Measurements from ENCODE around the gene NPTX2.

NPTX2 gene

GRCh38 chr7:98657736-98658135 is 40.7 kb downstream of the NPTX2 start:
- H3K36me3 ChIP-seq (ENCODE audit: control insufficient read depth in 2 of 2, insufficient read depth in 1 of 2, low read length in 2 of 2): no peaks in the 10 kb centered on the region
- no peaks in the 10 kb centered on the region for H3K4me1 ChIP-seq (ENCODE audit: control insufficient read depth, insufficient read depth, low read length)
- no peak for TF ChIP-seq KLF8 (tag by site-specific recombination; IDR thresholded peaks at IDR 0.05)
- no peak for TF ChIP-seq ZNF433 (tag by site-specific recombination; IDR thresholded peaks at IDR 0.05; ENCODE audit: low read depth)
- TF ChIP-seq ZNF174 (tag by site-specific recombination; IDR thresholded peaks at IDR 0.05): no peak
- TF ChIP-seq KLF9 (tag by site-specific recombination; IDR thresholded peaks at IDR 0.05; ENCODE audit: low read depth): no peak
- no peak for TF ChIP-seq MEIS1 (CRISPR knock-in tag; IDR thresholded peaks at IDR 0.05; ENCODE audit: borderline replicate concordance)
- no peak for TF ChIP-seq ZNF518A (tag by site-specific recombination; conservative IDR thresholded peaks at IDR 0.05; ENCODE audit: low read depth)
- TF ChIP-seq ZNF645 (tag by site-specific recombination; IDR thresholded peaks at IDR 0.05): no peak
- TF ChIP-seq ZNF629 (tag by site-specific recombination; IDR thresholded peaks at IDR 0.05): no peak
- no peak for TF ChIP-seq PRDM10 (tag by site-specific recombination; IDR thresholded peaks at IDR 0.05)
- no peak for TF ChIP-seq ZBTB20 (tag by site-specific recombination; IDR thresholded peaks at IDR 0.05)
- no peak overlapping the region for H3K4me3 ChIP-seq (ENCODE audit: low read depth, low read length)
- POLR2A ChIA-PET: no interaction called here
- no peak overlapping the region for H3K27ac ChIP-seq (ENCODE audit: extremely low read depth, low read depth, low read length)
- no peaks in the 10 kb centered on the region for H3K9me3 ChIP-seq (ENCODE audit: control insufficient read depth, insufficient read depth, low read depth, low read length)
- CTCF ChIA-PET: no interaction called here

GRCh38 chr7:98659756-98660155 is 42.7 kb downstream of the NPTX2 start:
- POLR2A ChIA-PET: no interaction called here
- Histone ChIP-seq H3K36me3 (ENCODE audit: control insufficient read depth in 2 of 2, insufficient read depth in 1 of 2, low read length in 2 of 2) (no peaks in the 10 kb centered on the region), H3K4me3 (ENCODE audit: low read depth, low read length) (no peak overlapping the region), H3K9me3 (ENCODE audit: control insufficient read depth, insufficient read depth, low read depth, low read length) (no peaks in the 10 kb centered on the region), H3K27ac (ENCODE audit: extremely low read depth, low read depth, low read length) (no peak overlapping the region), H3K4me1 (ENCODE audit: control insufficient read depth, insufficient read depth, low read length) (no peaks in the 10 kb centered on the region)
- CTCF ChIA-PET: no interaction called here
- TF ChIP-seq ZBTB7A (tag by site-specific recombination; IDR thresholded peaks at IDR 0.05; ENCODE audit: low read depth): no peak
- no peak for TF ChIP-seq KLF7 (tag by site-specific recombination; IDR thresholded peaks at IDR 0.05; ENCODE audit: borderline replicate concordance)
- TF ChIP-seq OVOL3 (tag by site-specific recombination; IDR thresholded peaks at IDR 0.05): no peak
- no peak for TF ChIP-seq ZNF514 (tag by site-specific recombination; IDR thresholded peaks at IDR 0.05)
- no peak for TF ChIP-seq ZNF112 (tag by site-specific recombination; IDR thresholded peaks at IDR 0.05)
- no peak for TF ChIP-seq ZNF175 (tag by site-specific recombination; IDR thresholded peaks at IDR 0.05)
- TF ChIP-seq ZNF341 (tag by site-specific recombination; IDR thresholded peaks at IDR 0.05; ENCODE audit: low read depth): no peak
- no peak for TF ChIP-seq SP3 (tag by site-specific recombination; IDR thresholded peaks at IDR 0.05)
- TF ChIP-seq ZNF423 (tag by site-specific recombination; IDR thresholded peaks at IDR 0.05): no peak

All from HEK293 (cell line).